Stomach smooth muscle (tissue), 2 donors: ENCODE measurements around the gene CYP3A7.
"Not testable (repeated sequence)": the region's sequence is repeated elsewhere in the genome, so short reads cannot be mapped to it uniquely, and the experiment has no call there.

Experiments
- H3K27ac ChIP-seq: one replicate; pipeline ENCODE4 v1.7.0; 2013; ENCODE audit warnings: mild to moderate bottlenecking, low read length, inconsistent platforms
- H3K27me3 ChIP-seq, 2 donors: one replicate each; pipeline ENCODE4 v1.7.0; 2013; ENCODE audit warnings: low read length in 2 of 2; ENCODE audit not compliant: insufficient read depth in 2 of 2, control insufficient read depth in 1 of 2
- H3K36me3 ChIP-seq, 2 donors: one replicate each; pipeline ENCODE4 v1.7.0; 2013; ENCODE audit warnings: low read length in 2 of 2; ENCODE audit not compliant: control insufficient read depth in 2 of 2, insufficient read depth in 2 of 2
- H3K4me1 ChIP-seq: one replicate; pipeline ENCODE4 v1.7.0; 2013; ENCODE audit warnings: low read length; ENCODE audit not compliant: control insufficient read depth, insufficient read depth
- H3K4me3 ChIP-seq, 2 donors: one replicate each; pipeline ENCODE4 v1.7.0; 2013; ENCODE audit warnings: low read length in 2 of 2
- H3K9ac ChIP-seq, 2 donors: one replicate each; pipeline ENCODE4 v1.7.0; 2013; ENCODE audit warnings: low read length in 2 of 2, mild to moderate bottlenecking in 1 of 2
- H3K9me3 ChIP-seq, 2 donors: one replicate each; pipeline ENCODE4 v1.7.0; 2013; ENCODE audit warnings: low read length in 2 of 2; ENCODE audit not compliant: control insufficient read depth in 2 of 2
- donor health status: healthy.
- donor health status: Pancreatic carcinoma.

CYP3A7 gene

GRCh38 chr7:99729486-99730237 is 5.3 kb downstream of the CYP3A7 start:
- Histone ChIP-seq H3K27ac (no peak overlapping the region), H3K27me3 (no peaks in the 10 kb centered on the region), H3K9me3 (no peaks in the 10 kb centered on the region), H3K4me3 (no peak overlapping the region), H3K36me3 (no peaks in the 10 kb centered on the region), H3K9ac (no peak overlapping the region), H3K4me1 (no peaks in the 10 kb centered on the region)

- no peaks in the 10 kb centered on the region for H3K36me3 ChIP-seq
- no peaks in the 10 kb centered on the region for H3K27me3 ChIP-seq
- no peaks in the 10 kb centered on the region for H3K4me1 ChIP-seq
- no peak overlapping the region for H3K4me3 ChIP-seq
- H3K9me3 ChIP-seq, result no peaks in the 10 kb centered on the region
- no peak overlapping the region for H3K27ac ChIP-seq
- H3K9ac ChIP-seq, result no peak overlapping the region
Measured at GRCh38 chr7:99728615-99729014, 6.4 kb downstream of the CYP3A7 start.

- not testable (repeated sequence) for H3K4me3 ChIP-seq, H3K4me1 ChIP-seq, H3K27ac ChIP-seq, H3K9ac ChIP-seq, H3K27me3 ChIP-seq, H3K36me3 ChIP-seq, H3K9me3 ChIP-seq
Measured at GRCh38 chr7:99723201-99723600, 11.8 kb downstream of the CYP3A7 start.

DNA sequence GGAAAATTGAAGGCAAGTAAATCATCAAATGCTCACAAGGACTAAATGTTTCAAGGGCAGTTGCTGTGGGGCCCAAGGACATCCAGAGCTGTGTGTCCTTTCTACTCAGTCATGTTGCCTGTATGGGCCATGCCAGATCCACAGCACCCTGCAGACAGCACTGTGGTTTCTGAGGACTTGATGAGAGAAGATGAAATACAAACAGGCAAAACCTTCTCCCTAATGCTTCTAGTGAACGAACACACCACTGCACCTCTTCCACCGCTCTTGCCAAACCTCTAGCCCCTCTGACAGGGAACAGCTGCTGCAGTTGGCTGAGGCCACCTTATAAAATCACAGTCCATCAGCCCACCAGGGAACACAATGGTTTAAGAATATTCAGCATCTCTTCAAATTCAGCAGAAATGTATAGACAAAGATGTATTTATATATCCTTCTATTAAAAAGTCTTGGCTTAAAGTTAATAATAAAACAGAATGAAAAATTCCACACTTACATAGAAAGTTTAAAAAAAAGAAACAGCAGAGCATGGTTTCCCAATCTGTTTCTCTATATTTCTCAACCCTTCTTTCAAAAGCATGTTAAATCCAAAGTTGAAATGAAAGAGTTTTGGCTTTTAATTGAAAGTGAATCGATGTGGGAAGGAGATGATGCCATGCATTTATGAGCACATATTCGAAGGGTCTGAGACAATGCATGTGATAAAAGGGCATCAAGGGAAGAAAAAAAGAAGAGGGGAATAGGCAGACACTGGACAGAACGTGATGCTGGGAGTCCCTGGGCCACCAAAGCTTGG is 14.0 kb downstream of the CYP3A7 start:
- peaks cover 0 to 3% of the 10 kb centered on the region in 2 donors for H3K9me3 ChIP-seq
- no peak overlapping the region for H3K4me3 ChIP-seq
- no peak overlapping the region for H3K27ac ChIP-seq
- no peaks in the 10 kb centered on the region for H3K4me1 ChIP-seq
- H3K9ac ChIP-seq, result no peak overlapping the region
- no peaks in the 10 kb centered on the region for H3K27me3 ChIP-seq
- H3K36me3 ChIP-seq, result no peaks in the 10 kb centered on the region

GRCh38 chr7:99719996-99720769 is 14.8 kb downstream of the CYP3A7 start:
- Histone ChIP-seq H3K36me3 (no peaks in the 10 kb centered on the region), H3K9me3 (peaks cover 0 to 3% of the 10 kb centered on the region in 2 donors), H3K27me3 (no peaks in the 10 kb centered on the region), H3K9ac (no peak overlapping the region), H3K4me3 (no peak overlapping the region), H3K4me1 (no peaks in the 10 kb centered on the region), H3K27ac (no peak overlapping the region)

DNA sequence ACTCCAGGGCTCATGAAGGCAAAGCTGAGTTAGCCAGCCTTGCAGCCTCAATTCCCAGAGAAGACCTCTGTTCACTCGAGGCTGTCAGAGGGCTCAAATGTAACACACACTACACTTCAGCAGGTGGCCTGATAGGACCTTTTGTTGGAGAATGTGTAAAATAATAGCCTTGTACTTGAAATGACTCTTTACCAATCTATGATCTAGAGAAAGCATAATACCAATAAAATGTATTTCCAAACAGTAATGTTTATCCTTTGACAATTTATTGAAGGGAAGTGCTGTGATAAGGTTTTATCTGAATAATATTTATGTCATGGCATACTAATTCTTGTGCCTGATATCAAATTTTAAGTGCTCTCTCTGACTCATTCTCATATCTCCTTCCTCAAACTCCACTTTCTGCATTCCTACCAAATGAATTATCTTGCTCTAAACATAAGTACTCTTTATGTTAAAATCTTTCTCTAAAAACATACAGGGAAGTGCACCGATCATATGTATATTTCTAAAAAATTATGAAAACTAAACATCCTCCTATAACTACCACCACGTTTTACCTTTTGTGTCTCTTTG is 20.9 kb downstream of the CYP3A7 start:
- Histone ChIP-seq H3K4me1 (no peaks in the 10 kb centered on the region), H3K4me3 (no peak overlapping the region), H3K27me3 (no peaks in the 10 kb centered on the region), H3K36me3 (peaks cover 0 to 3% of the 10 kb centered on the region in 2 donors), H3K9ac (no peak overlapping the region), H3K9me3 (peaks cover 0 to 3% of the 10 kb centered on the region in 2 donors), H3K27ac (no peak overlapping the region)

DNA sequence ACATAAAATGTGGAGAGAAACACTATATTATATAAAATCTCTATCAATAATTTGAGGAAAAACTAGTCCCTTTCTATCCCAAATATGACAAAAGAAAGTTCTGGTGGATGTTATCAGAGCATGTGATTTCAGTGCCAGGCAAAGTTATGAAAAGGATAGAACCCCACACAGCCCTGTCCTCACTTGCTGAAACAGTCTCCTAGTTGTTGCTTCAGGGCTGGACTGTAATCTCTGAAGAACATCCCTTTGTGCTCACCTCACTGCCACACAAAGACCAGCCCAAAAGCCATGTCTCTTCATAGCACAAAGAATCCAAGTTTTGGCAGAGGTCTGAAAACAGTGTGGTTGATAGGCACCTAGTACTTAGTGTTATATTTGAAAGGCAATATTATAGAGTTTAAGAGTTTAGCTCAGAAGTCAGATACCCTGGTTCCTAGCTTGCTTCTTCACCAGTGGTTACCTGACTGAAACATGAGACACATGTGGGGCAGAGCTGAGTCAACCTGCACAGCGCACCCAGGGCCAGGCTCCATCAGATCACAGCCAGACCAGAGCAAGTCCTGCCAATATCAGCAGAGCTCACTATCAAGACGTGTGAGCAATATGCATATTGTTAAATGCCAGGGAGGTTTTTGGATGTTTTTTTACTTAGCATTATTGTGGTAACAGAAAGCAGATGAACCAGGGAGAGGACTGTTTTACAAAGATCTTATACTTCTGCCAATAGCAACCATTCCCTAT is 25.0 kb downstream of the CYP3A7 start:
- H3K36me3 ChIP-seq, result peaks cover 3 to 10% of the 10 kb centered on the region in 2 donors
- H3K9me3 ChIP-seq, result peaks cover 5 to 9% of the 10 kb centered on the region in 2 donors
- H3K4me3 ChIP-seq, result no peak overlapping the region
- H3K4me1 ChIP-seq, result no peaks in the 10 kb centered on the region
- no peak overlapping the region for H3K27ac ChIP-seq
- H3K9ac ChIP-seq, result no peak overlapping the region
- no peaks in the 10 kb centered on the region for H3K27me3 ChIP-seq

DNA sequence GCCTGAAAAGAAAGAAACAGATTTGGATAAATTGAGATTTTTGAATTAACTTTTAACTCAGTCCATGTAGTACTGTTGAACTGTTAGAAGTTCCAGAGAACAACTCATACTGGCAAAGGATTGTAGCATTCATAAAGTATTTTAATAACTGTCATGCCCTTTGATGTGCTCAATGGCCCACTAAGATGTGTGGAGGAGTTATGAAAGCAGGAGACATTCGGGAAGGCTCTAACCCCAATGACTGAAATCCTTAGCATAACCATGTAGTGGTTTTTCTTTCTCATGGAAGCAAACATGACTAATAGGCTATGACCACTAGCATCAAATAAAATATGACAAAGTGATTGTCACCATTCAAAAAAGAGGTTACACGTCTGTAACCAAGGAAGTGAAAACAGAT is 25.7 kb downstream of the CYP3A7 start:
- H3K4me1 ChIP-seq, result no peaks in the 10 kb centered on the region
- peaks cover 3 to 10% of the 10 kb centered on the region in 2 donors for H3K36me3 ChIP-seq
- peaks cover 5 to 9% of the 10 kb centered on the region in 2 donors for H3K9me3 ChIP-seq
- no peak overlapping the region for H3K4me3 ChIP-seq
- no peaks in the 10 kb centered on the region for H3K27me3 ChIP-seq
- H3K9ac ChIP-seq, result no peak overlapping the region
- H3K27ac ChIP-seq, result no peak overlapping the region

- H3K4me1 ChIP-seq, result no peaks in the 10 kb centered on the region
- no peak overlapping the region for H3K4me3 ChIP-seq
- H3K27ac ChIP-seq, result no peak overlapping the region
- no peak overlapping the region for H3K9ac ChIP-seq
- H3K36me3 ChIP-seq, result peaks cover 3 to 8% of the 10 kb centered on the region in 2 donors
- no peaks in the 10 kb centered on the region for H3K27me3 ChIP-seq
- peaks cover 5 to 9% of the 10 kb centered on the region in 2 donors for H3K9me3 ChIP-seq
Measured at GRCh38 chr7:99707096-99707495, 27.9 kb downstream of the CYP3A7 start.

- H3K36me3 ChIP-seq, result no peaks in the 10 kb centered on the region
- H3K4me3 ChIP-seq, result no peak overlapping the region
- H3K27me3 ChIP-seq, result no peaks in the 10 kb centered on the region
- no peaks in the 10 kb centered on the region for H3K4me1 ChIP-seq
- H3K9me3 ChIP-seq, result no peaks in the 10 kb centered on the region
- H3K27ac ChIP-seq, result no peak overlapping the region
- H3K9ac ChIP-seq, result no peak overlapping the region
Measured at GRCh38 chr7:99699946-99700345, 35.0 kb downstream of the CYP3A7 start.
